Measurements from ENCODE around the gene ORM2.

- TF ChIP-seq CTCF (IDR thresholded peaks at IDR 0.05) (no peak), POLR2A (IDR thresholded peaks at IDR 0.05) (no peak)
Observed at GRCh38 chr9:114341991-114342390, 12.3 kb downstream of the ORM2 start.
